Midbrain (tissue), 1 donor: Measurements from ENCODE around the gene UBAC2.
"Not testable (repeated sequence)": the region's sequence is repeated elsewhere in the genome, so short reads cannot be mapped to it uniquely, and the experiment has no call there.

ENCODE experiments used
- DNase-seq: peaks from one replicate; lab custom pipeline; 2025; lab: John Stamatoyannopoulos, UW

Gene UBAC2

GRCh38 chr13:99214731-99215130, 14.1 kb downstream of the UBAC2 start:
- peak; percentile 7 for DNase-seq

DNA sequence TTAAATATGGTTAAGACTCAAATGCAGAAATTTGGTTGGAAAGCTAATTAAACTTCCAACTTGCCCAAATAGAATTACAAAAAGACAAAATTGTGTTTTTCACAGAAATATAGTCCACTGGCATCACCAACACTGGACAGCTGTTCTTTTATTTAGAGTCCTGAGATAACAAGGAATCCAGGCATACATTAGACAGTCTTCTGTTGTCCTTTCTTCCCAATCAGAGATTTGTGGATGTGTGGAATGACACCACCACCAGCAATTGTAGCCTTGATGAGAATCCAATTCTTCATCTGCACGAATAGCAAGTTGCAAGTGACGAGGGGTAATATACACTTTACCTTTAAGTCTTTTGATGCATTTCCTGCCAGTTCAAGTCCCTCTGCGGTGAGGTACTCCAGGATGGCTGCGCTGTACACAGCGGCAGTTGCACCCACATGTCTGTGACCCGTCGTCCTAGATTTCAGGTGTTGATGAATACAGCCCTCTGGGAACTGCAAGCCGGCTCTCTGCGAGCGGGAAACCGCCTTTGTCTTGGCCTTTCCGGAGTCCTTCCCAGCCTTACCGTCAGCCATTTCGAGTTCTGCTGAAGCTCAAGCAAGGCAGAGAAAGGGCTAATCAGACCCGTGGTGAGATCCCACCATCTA, 14.7 kb downstream of the UBAC2 start:
- no peak for DNase-seq

DNA sequence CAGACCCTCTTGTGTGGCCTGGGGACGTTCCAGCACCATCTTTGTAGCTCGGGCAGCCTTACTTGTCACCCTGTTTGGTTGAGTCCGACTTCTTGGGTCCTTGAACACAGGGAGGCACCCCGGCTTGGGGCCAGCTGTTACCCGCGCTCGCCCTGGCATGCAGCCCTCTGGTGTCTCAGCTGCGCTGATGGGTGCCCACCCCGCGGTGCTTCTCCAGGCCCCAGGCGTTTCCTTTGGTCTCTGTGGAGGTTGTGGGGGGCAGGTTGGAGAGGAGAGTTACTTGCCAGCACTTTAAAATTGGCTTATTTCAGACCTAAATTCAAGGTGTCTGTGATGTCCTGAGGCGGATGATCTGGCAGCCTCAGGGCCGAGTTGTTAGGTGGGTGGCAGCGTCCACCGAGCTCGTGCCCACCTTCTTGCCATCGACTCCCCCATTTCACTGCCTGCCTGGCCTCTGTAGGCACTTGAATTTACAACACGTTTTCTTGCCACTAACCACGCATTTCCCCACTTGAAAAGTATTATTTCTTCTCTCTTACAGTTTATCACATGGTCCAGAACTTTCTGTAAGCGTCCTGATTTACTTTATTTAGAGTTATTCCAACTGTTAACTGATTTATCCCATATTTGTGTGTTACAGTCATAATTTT, 16.9 kb downstream of the UBAC2 start:
- no peak for DNase-seq

- no peak for DNase-seq
Measured at GRCh38 chr13:99218126-99218525, 17.5 kb downstream of the UBAC2 start.

DNA sequence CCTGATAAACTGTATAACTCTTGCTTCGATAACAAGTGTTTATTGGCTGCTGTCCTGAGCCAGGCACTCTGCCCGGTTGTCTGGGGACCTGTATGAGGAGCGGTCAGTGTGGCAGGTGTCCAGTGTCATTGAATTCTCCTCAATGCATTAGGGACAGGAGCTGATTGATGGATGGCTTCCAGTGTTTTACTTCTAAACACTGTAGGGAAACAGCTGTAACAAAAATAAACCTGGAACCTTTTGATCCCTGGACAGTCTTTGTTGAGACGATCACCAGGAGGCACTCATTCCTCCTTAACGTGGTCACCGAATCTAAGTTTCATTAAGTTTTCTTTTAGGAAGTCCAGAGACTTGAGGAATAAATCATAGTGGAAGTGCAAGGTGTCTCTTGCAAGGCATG, 17.9 kb downstream of the UBAC2 start:
- peak; percentile 35 for DNase-seq

DNA sequence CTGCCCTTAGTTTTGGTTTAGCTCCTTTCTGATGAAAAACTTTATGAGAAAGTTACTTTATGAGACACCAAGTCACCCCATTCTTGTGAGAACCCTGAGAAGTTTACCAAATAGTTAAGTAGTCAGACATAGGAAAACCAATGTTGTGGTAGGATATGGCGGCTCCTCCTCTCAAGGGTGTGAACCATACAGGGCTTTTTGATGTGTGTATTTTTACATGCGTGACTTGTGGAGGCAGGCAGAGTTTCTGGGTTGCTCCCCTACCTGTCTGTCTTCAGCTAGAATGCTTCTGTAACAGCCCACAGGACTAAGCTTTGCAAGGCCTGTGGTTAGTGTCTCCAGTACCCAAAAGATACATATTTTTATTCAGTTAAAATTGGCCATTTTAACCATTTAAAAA, 18.3 kb downstream of the UBAC2 start:
- no peak for DNase-seq

DNA sequence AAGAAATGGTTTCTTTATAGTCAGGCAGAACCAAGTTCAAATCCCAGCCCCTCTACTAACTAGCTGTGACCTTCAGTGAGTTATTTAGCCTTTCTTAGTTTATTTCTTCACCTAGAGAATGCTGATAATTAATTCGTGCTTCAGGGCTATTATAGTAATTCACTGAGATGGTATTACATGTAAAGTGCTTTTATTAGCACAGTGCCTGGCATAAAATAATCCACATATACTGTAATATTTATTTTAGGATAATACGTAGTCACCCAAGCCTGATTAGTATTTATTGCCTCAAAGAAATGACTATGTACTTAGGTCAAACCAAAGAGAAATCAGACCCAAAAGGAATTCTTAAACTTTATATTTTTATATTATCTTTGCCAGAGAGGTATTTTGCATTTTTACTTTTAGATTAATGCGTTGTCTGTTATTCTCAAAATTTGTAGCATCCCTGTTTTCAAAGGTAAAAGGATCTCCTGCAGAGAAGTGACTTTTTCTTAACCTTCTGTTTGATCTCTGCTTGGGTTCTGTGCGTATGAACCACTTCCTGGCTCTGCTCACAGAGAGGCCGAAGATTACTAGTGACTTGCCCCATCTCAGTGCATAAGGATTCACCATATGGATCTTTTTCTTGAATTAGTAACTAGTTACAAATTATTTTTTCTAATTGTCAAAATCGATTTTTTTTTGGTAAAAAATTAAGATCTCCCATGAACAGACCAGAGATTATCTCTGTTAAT, 19.7 kb downstream of the UBAC2 start:
- DNase-seq, result no peak

- DNase-seq, result no peak
Measured at GRCh38 chr13:99221567-99222239, 21.0 kb downstream of the UBAC2 start.

DNA sequence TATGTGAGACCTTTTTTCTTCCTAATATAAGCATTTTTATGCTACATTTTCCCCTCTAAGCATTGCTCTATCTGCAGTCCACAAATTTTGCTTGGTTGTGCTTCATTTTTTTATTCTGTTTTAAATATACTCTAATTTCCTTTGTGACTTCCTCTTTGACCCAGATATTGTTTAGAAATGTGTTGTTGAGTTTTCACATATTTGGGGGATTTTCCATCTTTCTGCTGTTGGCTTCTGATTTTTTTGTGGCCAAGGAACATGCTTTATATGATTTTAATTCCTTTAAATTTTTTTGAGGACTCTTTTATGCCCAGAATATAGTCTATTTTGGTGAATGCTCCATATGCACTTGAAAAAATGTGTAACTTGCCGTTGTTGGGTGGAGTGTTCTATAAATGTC, 22.9 kb downstream of the UBAC2 start:
- no peak for DNase-seq

DNA sequence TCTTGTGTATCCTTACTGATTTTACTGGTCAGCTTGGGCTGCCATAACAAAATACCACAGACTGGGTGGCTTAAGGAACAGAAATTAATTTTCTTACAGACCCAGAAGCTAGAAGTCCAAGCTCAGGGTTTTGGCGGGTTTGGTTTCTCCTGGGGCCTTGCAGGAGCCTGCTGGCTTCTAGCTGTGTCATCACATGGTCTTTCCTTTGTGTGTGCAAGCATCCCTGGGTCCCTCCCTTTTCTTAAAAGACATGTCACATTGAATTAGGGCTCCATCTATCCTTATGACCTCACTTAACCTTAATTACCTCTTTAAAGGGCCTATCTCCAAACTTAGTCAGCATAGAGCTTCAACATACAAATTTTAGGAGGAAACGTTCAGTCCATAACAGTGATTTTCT, 23.4 kb downstream of the UBAC2 start:
- DNase-seq, result no peak

DNA sequence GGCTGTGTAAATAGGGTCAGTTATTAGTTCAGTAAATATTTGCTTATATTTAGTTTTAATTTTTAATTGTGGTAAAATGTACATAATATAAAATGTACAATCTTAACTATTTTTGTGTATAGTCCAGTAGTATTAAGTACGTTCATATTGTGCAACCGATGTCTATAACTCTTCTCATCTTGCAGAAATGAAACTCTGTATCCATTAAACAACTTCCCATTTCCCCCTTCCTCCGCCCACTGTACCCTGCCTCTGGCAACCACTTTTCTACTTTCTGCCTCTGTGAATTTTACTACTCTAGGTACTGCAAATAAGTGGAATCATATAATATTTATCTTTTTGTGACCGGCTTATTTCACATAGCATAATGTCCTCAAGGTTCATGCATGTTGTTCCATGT, 24.4 kb downstream of the UBAC2 start:
- DNase-seq, result no peak

DNA sequence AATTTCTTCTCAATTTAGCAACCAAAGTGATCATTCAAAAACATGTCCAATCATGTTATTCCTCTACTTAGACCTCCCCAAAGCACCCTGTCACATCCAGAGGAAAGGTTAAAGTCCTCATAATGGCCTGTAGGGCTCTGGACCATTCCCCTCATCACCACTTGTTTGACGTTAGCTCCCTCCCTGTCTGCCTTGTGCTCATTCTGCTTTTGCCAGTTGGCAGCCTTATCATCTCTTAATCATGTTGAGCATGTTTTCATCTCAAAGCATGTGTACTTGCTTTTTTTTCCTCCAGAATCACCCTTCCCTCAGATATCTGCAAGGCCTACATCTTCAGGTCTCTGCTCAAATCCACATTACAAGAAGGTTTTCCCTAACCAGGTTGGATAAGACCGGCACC, 25.9 kb downstream of the UBAC2 start:
- DNase-seq, result no peak

GRCh38 chr13:99227331-99227900, 26.8 kb downstream of the UBAC2 start:
- DNase-seq, result no peak

DNA sequence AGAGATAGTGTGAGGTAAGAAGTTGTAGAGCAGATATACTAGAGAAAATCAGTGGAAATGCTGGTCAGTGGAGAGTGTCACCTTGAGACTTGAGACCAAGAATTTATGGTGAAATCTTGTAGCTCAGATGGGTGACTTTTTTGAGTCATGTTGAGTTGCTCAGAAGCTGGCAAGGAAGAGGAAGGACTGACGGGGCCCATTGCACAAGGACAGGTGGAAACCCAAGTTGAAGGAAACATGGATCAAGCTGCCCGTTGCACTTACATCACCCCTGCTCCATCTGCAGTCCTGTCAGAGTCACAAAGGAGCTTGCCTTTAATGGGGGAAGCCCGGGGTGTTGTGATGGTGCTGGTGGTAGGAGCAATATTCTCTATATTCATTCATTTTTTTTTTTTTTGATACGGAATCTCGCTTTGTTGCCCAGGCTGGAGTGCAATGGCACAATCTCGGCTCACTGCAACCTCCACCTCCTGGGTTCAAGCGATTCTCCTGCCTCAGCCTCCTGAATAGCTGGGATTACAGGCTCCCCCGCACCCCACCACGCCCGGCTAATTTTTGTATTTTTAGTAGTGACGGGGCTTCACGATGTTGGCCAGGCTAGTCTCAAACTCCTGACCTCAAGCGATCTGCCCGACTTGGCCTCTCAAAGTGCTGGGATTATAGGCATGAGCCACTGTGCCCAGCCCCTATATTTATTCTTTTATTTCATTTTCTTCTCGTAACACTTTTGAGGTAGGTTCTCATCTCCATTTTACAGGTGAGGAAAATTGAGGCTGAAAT, 27.4 kb downstream of the UBAC2 start:
- no peak for DNase-seq

DNA sequence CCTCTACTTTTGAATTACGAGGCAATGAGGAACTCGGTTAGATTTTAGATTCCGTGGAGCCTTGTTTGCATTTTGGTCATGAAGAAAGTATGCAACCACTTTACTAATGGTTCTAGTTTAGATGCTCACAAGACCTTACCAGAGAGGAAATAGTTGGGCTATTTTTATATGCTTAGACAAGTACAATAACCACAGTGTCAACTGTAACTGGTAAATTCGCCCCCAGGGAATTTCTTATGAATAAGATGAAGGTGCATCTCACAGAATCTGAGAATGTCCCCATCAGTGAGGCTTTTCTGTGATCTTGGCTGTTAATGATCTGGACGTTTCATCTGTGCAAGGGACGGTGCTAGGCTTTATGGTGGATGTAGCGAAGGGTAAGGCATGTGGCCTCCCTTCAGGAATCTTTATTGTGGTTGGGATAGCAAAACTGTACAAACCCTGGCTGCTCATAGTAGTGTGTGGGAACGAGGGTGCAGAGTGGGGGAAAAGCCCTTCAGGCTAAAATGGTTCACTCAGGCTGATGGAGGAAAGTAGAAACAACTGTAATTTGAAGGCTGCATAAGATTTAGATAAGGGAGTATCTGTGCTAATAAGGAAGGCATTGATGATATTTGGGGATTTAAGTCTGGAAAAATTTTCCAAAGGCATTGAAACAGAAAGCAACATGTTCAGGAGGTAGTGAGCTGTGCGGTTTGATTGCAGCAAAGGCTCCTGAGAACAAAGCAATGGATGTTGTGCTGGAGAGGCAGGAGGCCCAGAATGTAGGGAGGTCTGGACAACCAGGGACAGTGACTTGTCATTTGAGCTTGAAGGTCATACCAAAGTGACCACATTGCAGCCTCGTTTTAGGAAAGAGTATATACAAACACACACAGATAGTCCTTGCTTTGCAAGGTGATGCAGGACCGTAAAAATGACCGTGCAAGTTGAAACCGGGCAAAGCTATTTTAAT, 28.4 kb downstream of the UBAC2 start:
- no peak for DNase-seq

DNA sequence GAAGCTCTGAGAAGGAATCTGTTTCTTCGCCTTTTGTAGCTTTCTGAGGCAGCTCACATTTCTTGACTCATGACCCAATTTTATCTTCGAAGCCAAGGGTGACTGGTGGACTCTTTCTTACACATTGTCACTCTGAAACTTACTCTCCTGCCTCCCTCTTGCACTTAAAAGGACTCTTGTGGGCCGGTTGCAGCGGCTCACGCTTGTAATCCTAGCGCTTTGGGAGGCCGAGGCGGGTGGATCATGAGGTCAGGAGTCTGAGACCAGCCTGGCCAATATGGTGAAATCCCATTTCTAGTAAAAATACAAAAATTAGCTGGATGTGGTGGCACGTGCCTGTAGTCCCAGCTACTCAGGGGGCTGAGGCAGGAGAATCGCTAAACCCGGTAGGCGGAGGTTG, 29.9 kb downstream of the UBAC2 start:
- not testable (repeated sequence) for DNase-seq

DNA sequence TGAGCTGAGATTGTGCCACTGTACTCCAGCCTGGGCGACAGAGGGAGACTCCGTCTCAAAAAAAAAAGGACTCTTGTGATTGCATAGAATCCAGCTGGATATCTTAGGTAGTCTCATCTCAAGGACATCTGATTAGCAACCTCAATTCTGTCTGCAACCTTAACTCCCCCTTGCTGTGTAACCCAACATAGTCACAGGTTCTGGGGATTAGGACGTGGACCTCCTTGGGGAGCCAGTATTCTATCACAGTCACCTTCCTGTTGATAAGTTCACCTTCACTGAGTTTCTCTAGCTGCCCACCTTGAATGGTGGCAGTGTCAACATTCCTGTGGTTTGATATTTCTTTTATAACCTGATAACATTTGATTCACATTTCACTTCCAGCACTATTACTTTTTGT, 30.3 kb downstream of the UBAC2 start:
- no peak for DNase-seq

- no peak for DNase-seq
Measured at GRCh38 chr13:99231721-99232120, 31.1 kb downstream of the UBAC2 start.

DNA sequence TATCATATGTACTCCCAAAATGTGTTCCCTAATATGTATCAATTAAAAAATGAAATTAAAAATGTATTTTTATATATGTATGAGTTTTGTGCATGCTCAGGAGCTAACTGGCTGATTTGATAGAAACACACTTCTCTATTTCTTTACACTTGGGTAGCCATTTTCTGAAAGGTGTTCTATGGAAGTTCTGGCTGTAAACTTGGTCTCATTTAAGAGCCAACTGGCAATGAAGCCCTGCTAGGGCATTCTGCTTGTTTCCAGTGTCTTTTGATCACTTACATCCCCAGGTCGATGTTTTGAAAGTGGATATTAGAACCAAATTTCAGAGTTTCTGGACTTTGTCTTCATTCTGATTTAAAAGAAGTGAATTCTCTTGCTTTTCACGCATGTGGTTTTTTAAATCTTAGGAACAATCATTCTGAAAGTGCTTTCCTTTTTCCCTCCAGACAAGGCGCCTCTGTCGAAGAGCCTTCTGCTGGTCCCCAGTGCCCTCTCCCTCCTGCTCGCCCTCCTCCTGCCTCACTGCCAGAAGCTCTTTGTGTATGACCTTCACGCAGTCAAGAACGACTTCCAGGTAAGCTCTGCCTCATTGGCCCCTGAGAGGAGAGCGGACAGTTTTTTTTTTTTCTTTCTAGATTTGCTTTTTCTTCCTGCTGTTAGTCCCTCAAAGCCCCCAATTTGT, 37.5 kb downstream of the UBAC2 start:
- peak; percentile 3 for DNase-seq

GRCh38 chr13:99246100-99246499, 45.4 kb downstream of the UBAC2 start:
- no peak for DNase-seq
